Kidney (tissue), 14 donors: ENCODE data around the gene DNHD1. TPM values are rescaled to one million over a fixed set of nuclear protein-coding genes. Genes with fewer than 3 reads are reported as not detected.

Experiments
- DNase-seq, 5 donors: peaks; one replicate each; pipeline ENCODE4 v3.0.0-alpha.2; 2013 to 2020
- FAIRE-seq: peaks from 2 replicates; lab custom pipeline; 2012; peaks lifted over from hg19 to GRCh38; lab: Jason Lieb, UNC
- H3K27ac ChIP-seq, 2 donors: one replicate each; pipeline ENCODE4 v1.7.0; 2013; ENCODE audit warnings: low read depth in 2 of 2, low read length in 2 of 2, inconsistent platforms in 1 of 2
- H3K27me3 ChIP-seq: one replicate; pipeline ENCODE4 v1.7.1; 2013; ENCODE audit warnings: low read length, inconsistent platforms; ENCODE audit not compliant: control insufficient read depth, insufficient read depth
- H3K36me3 ChIP-seq, 3 donors: one replicate each; pipeline versions ENCODE4 v1.7.0 to v1.7.1; 2013; ENCODE audit warnings: low read length in 3 of 3, control low read depth in 1 of 3, inconsistent platforms in 1 of 3; ENCODE audit not compliant: insufficient read depth in 3 of 3, control insufficient read depth in 2 of 3
- H3K4me1 ChIP-seq, 3 donors: one replicate each; pipeline versions ENCODE4 v1.7.0 to v1.7.1; 2013; ENCODE audit warnings: low read length in 3 of 3, inconsistent platforms in 1 of 3, low read depth in 1 of 3; ENCODE audit not compliant: control insufficient read depth in 2 of 3, insufficient read depth in 2 of 3
- H3K4me3 ChIP-seq, 3 donors: one replicate each; pipeline versions ENCODE4 v1.7.0 to v1.8.1; 2013; ENCODE audit warnings: low read length in 3 of 3, control low read depth in 1 of 3, inconsistent platforms in 1 of 3
- H3K9ac ChIP-seq, 3 donors: one replicate each; pipeline versions ENCODE4 v1.7.0 to v1.7.1; 2013; ENCODE audit warnings: low read length in 3 of 3, control low read depth in 1 of 3, inconsistent platforms in 1 of 3
- H3K9me3 ChIP-seq, 3 donors: one replicate each; pipeline versions ENCODE4 v1.7.0 to v1.7.1; 2013; ENCODE audit warnings: low read length in 3 of 3, control low read depth in 1 of 3, inconsistent platforms in 1 of 3; ENCODE audit not compliant: control insufficient read depth in 2 of 3, insufficient read depth in 1 of 3
- intact Hi-C: fragments of 100-400 bp; cut with DNase I; formaldehyde crosslinking; loops from one replicate; pipeline ENCODE4 v1.11.1; 2022
- polyA plus RNA-seq: library from polyadenylated mRNA; stranded (reverse); fragments of 350-450 nt; fragmentation: Illumina TruSeq; extraction: RNeasy Lipid Tissue Mini Kit (QIAGEN cat#74804); gene quantifications from one replicate; pipeline ENCODE4 v1.2.3, GENCODE V29; 2014; ENCODE audit warnings: low read depth, low replicate concordance; ENCODE audit not compliant: insufficient read depth
- total RNA-seq: library from RNA; stranded (reverse); fragmentation: NEBNext Ultra II Directional; extraction: Animal tissue kit (Norgen Biotek cat#: 25700); gene quantifications from one replicate; pipeline ENCODE4 v1.2.1, GENCODE V29; 2021
- TF ChIP-seq, protein P1 (sequence below): IDR thresholded peaks from 3 replicates; pipeline ENCODE4 v1.5.1; 2012; ENCODE audit warnings: mild to moderate bottlenecking, moderate library complexity, borderline replicate concordance; ENCODE audit not compliant: insufficient read depth; ENCODE audit errors: extremely low read depth
- donor health status: control.
- donor health status: control.
- donor health status: control.
- donor health status: control.
- donor health status: control.
- donor health status: DM: yes; HTN: yes; CAD: no.
- donor health status: Normal renal cell carcinoma (clear cell type).

DNHD1 gene
- total and polyA plus RNA-seq, 2 donors from 2014 or later = 3.5 to 10.1 TPM

DNA sequence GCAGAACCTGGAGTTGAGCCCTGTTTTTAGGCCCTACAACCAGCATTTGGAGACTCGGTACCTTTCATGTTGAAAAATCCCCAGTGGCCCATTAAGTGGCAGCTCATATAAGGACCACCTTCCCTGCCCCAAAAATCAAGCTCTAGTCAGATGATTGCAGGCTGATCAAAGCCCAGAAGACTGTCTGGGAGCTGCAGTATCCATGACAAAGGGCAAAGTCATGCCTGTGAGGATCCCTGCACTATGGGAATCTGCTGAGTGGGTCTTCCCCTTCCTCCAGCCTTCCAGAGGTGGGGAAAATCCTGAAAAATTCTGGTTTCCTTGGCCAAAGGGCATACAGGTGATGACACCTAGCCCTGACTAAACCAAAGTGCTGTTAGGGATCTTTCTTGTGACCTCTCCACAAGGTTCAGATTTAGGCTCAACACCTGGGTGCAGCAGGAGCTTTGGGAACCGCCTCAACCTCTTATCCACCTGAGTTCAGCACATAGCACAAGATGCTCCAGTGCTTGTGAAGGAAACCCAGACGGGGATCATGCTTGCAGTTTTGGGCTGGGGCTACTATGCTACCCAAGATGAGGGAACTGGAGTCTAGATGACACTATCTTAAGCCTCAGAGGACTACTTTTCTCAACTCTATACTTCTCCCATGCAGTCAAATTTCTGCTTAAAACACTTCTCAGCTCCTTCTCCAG lies 22.1 kb upstream of the DNHD1 start:
- H3K27ac ChIP-seq = peak overlapping the region; percentile 85 to 98

GRCh38 chr11:6475936-6476335 lies 21.1 kb upstream of the DNHD1 start:
- Histone ChIP-seq H3K4me1 (peaks cover 4 to 28% (median 8%) of the 10 kb centered on the region in 3 donors), H3K9me3 (no peaks in the 10 kb centered on the region), H3K27me3 (no peaks in the 10 kb centered on the region), H3K4me3 (no peak overlapping the region), H3K27ac (no peak overlapping the region), H3K9ac (no peak overlapping the region), H3K36me3 (peaks cover 0 to 16% (median 15%) of the 10 kb centered on the region in 3 donors)
- TF ChIP-seq, protein P1, sequence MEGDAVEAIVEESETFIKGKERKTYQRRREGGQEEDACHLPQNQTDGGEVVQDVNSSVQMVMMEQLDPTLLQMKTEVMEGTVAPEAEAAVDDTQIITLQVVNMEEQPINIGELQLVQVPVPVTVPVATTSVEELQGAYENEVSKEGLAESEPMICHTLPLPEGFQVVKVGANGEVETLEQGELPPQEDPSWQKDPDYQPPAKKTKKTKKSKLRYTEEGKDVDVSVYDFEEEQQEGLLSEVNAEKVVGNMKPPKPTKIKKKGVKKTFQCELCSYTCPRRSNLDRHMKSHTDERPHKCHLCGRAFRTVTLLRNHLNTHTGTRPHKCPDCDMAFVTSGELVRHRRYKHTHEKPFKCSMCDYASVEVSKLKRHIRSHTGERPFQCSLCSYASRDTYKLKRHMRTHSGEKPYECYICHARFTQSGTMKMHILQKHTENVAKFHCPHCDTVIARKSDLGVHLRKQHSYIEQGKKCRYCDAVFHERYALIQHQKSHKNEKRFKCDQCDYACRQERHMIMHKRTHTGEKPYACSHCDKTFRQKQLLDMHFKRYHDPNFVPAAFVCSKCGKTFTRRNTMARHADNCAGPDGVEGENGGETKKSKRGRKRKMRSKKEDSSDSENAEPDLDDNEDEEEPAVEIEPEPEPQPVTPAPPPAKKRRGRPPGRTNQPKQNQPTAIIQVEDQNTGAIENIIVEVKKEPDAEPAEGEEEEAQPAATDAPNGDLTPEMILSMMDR = no peak
- intact Hi-C loops = no loop called here
- FAIRE-seq (no peak), DNase-seq (no peak)

More for the DNA sequence above, 22.1 kb upstream of the DNHD1 start:
- Histone ChIP-seq H3K9ac (no peak overlapping the region), H3K4me1 (peaks cover 0 to 20% (median 7%) of the 10 kb centered on the region in 3 donors), H3K9me3 (no peaks in the 10 kb centered on the region), H3K4me3 (peak overlapping the region in 1 of 3 donors; percentile 79), H3K36me3 (peaks cover 0 to 16% (median 15%) of the 10 kb centered on the region in 3 donors), H3K27me3 (no peaks in the 10 kb centered on the region)
- no peak for FAIRE-seq
- no peak for DNase-seq
- intact Hi-C loops = no loop called here
- TF ChIP-seq, protein P1 = no peak

GRCh38 chr11:6476571-6476970 lies 20.5 kb upstream of the DNHD1 start:
- FAIRE-seq = no peak
- Histone ChIP-seq H3K9me3 (no peaks in the 10 kb centered on the region), H3K4me1 (peaks cover 4 to 28% (median 8%) of the 10 kb centered on the region in 3 donors), H3K27me3 (no peaks in the 10 kb centered on the region), H3K27ac (no peak overlapping the region), H3K36me3 (peaks cover 0 to 16% (median 15%) of the 10 kb centered on the region in 3 donors), H3K9ac (no peak overlapping the region), H3K4me3 (no peak overlapping the region)
- intact Hi-C loops = no loop called here
- TF ChIP-seq, protein P1 = no peak
- no peak for DNase-seq
